HUES6 (cell line): ENCODE results near the gene MED29.

Source experiments
- H3K27ac ChIP-seq: 2 replicates; pipeline ENCODE4 v1.7.0; 2013; ENCODE audit warnings: low read depth, mild to moderate bottlenecking, low read length, inconsistent platforms
- H3K27me3 ChIP-seq: 2 replicates; pipeline ENCODE4 v1.6.1; 2013; ENCODE audit warnings: low read length; ENCODE audit not compliant: control insufficient read depth, insufficient read depth
- H3K36me3 ChIP-seq: 2 replicates; pipeline ENCODE4 v1.6.1; 2013; ENCODE audit warnings: low read length; ENCODE audit not compliant: control insufficient read depth, insufficient read depth
- H3K4me1 ChIP-seq: 2 replicates; pipeline ENCODE4 v1.6.1; 2013; ENCODE audit warnings: low read length; ENCODE audit not compliant: control insufficient read depth, insufficient read depth
- H3K4me3 ChIP-seq: 2 replicates; pipeline ENCODE4 v1.5.1; 2013; ENCODE audit warnings: low read depth, low read length
- H3K9ac ChIP-seq: one replicate; pipeline ENCODE4 v1.6.1; 2013; ENCODE audit warnings: mild to moderate bottlenecking, low read length
- H3K9me3 ChIP-seq: 2 replicates; pipeline ENCODE4 v1.6.1; 2013; ENCODE audit warnings: low read depth, low read length; ENCODE audit not compliant: control insufficient read depth, insufficient read depth

MED29 gene

GRCh38 chr19:39401549-39402345 lies 10.6 kb downstream of the MED29 start:
- Histone ChIP-seq H3K4me1 (peaks cover 48% of the 10 kb centered on the region), H3K4me3 (peak overlapping the region; percentile 65)

GRCh38 chr19:39402346-39403300 lies 11.4 kb downstream of the MED29 start:
- Histone ChIP-seq H3K4me3 (peak overlapping the region; percentile 65), H3K9me3 (no peaks in the 10 kb centered on the region), H3K27ac (peak overlapping the region; percentile 97), H3K4me1 (peaks cover 48% of the 10 kb centered on the region), H3K36me3 (peaks cover 6% of the 10 kb centered on the region; the same call in 1 of the 2 replicates), H3K9ac (peak overlapping the region; percentile 94), H3K27me3 (no peaks in the 10 kb centered on the region)

More at GRCh38 chr19:39401549-39402345, 10.6 kb downstream of the MED29 start:
- Histone ChIP-seq H3K9ac (peak overlapping the region; percentile 94), H3K36me3 (peaks cover 11% of the 10 kb centered on the region), H3K9me3 (no peaks in the 10 kb centered on the region), H3K27ac (peak overlapping the region; percentile 97; the same call in 1 of the 2 replicates), H3K27me3 (no peaks in the 10 kb centered on the region)

GRCh38 chr19:39403331-39404312 lies 12.4 kb downstream of the MED29 start:
- no peaks in the 10 kb centered on the region for H3K9me3 ChIP-seq
- H3K4me3 ChIP-seq = peak overlapping the region; percentile 65
- H3K27me3 ChIP-seq = no peaks in the 10 kb centered on the region
- peak overlapping the region; percentile 97 for H3K27ac ChIP-seq
- peak overlapping the region; percentile 94 for H3K9ac ChIP-seq
- peaks cover 4% of the 10 kb centered on the region; the same call in 1 of the 2 replicates for H3K36me3 ChIP-seq
- peaks cover 48% of the 10 kb centered on the region for H3K4me1 ChIP-seq

GRCh38 chr19:39405261-39405957 lies 14.2 kb downstream of the MED29 start:
- H3K9ac ChIP-seq = no peak overlapping the region
- H3K27ac ChIP-seq = no peak overlapping the region
- no peak overlapping the region for H3K4me3 ChIP-seq
- H3K27me3 ChIP-seq = no peaks in the 10 kb centered on the region
- no peaks in the 10 kb centered on the region for H3K9me3 ChIP-seq
- H3K36me3 ChIP-seq = no peaks in the 10 kb centered on the region
- peaks cover 52% of the 10 kb centered on the region for H3K4me1 ChIP-seq

GRCh38 chr19:39405958-39406655 lies 14.9 kb downstream of the MED29 start:
- H3K27ac ChIP-seq = 0 out of 2 replicates have a peak overlapping the region, but pooled peaks have one; percentile 18

GRCh38 chr19:39406656-39407409 lies 15.7 kb downstream of the MED29 start, which contains the start of gene ZFP36:
Gene ZFP36 (plus strand): TSS chr19:39406847. CDS start chr19:39406905, 58 bp downstream.
- H3K27me3 ChIP-seq = no peaks in the 10 kb centered on the region
- H3K4me3 ChIP-seq = peak within 1 kb of the TSS; percentile 93
- no peaks in the 10 kb centered on the region for H3K9me3 ChIP-seq
- peaks cover 55% of the 10 kb centered on the region for H3K4me1 ChIP-seq
- no peaks in the 10 kb centered on the region for H3K36me3 ChIP-seq
- peak within 1 kb of the TSS; percentile 30; the same call in 1 of the 2 replicates for H3K27ac ChIP-seq
- peak within 1 kb of the TSS; percentile 88 for H3K9ac ChIP-seq

More at GRCh38 chr19:39405958-39406655, 14.9 kb downstream of the MED29 start:
- no peaks in the 10 kb centered on the region for H3K36me3 ChIP-seq
- peak overlapping the region; percentile 49 for H3K9ac ChIP-seq
- H3K9me3 ChIP-seq = no peaks in the 10 kb centered on the region
- H3K4me1 ChIP-seq = peaks cover 56% of the 10 kb centered on the region
- H3K27me3 ChIP-seq = no peaks in the 10 kb centered on the region
- peak overlapping the region; percentile 93 for H3K4me3 ChIP-seq

- H3K27me3 ChIP-seq = no peaks in the 10 kb centered on the region
- H3K4me1 ChIP-seq = peaks cover 50% of the 10 kb centered on the region
- H3K27ac ChIP-seq = peak overlapping the region; percentile 2; the same call in 1 of the 2 replicates
Observed at GRCh38 chr19:39407410-39407659, 16.2 kb downstream of the MED29 start.

GRCh38 chr19:39407660-39408391 lies 16.6 kb downstream of the MED29 start:
- H3K36me3 ChIP-seq = no peaks in the 10 kb centered on the region
- peak overlapping the region; percentile 88 for H3K9ac ChIP-seq
- H3K4me1 ChIP-seq = peaks cover 48% of the 10 kb centered on the region
- no peaks in the 10 kb centered on the region for H3K27me3 ChIP-seq
- peak overlapping the region; percentile 93 for H3K4me3 ChIP-seq
- peak overlapping the region; percentile 2; the same call in 1 of the 2 replicates for H3K27ac ChIP-seq
- no peaks in the 10 kb centered on the region for H3K9me3 ChIP-seq

More at GRCh38 chr19:39407410-39407659, 16.2 kb downstream of the MED29 start:
- Histone ChIP-seq H3K9me3 (no peaks in the 10 kb centered on the region), H3K9ac (peak overlapping the region; percentile 88), H3K4me3 (peak overlapping the region; percentile 93), H3K36me3 (no peaks in the 10 kb centered on the region)
